ENCODE data around the gene ELMO1. TPM values are rescaled to one million over a fixed set of nuclear protein-coding genes. Genes with fewer than 3 reads are reported as not detected.

Gene ELMO1
- total and polyA plus RNA-seq, 8 donors: 18.2 to 55.3 (median 45.6) TPM

GRCh38 chr7:37475646-37476045 lies 27.0 kb upstream of the ELMO1 start:
- ATAC-seq (no peak), DNase-seq (no peak)
- no peaks in the 10 kb centered on the region for H3K27me3 ChIP-seq
- H3K36me3 ChIP-seq: no peaks in the 10 kb centered on the region
- peaks cover 0 to 11% of the 10 kb centered on the region in 2 donors for H3K4me1 ChIP-seq
- H3K9me3 ChIP-seq: no peaks in the 10 kb centered on the region
- intact Hi-C loops (cut with DNase I): no loop called here
- H3K27ac ChIP-seq: no peak overlapping the region
- TF ChIP-seq CTCF (IDR thresholded peaks at IDR 0.05): no peak
- H3K4me3 ChIP-seq: no peak overlapping the region

GRCh38 chr7:37471619-37472018 lies 23.0 kb upstream of the ELMO1 start:
- DNase-seq: no peak
- ATAC-seq: no peak
- H3K4me1 ChIP-seq: no peaks in the 10 kb centered on the region
- no peaks in the 10 kb centered on the region for H3K27me3 ChIP-seq
- no peak for TF ChIP-seq CTCF (IDR thresholded peaks at IDR 0.05)
- intact Hi-C loops (cut with DNase I): no loop called here
- no peak overlapping the region for H3K27ac ChIP-seq
- no peaks in the 10 kb centered on the region for H3K9me3 ChIP-seq
- no peak overlapping the region for H3K4me3 ChIP-seq
- no peaks in the 10 kb centered on the region for H3K36me3 ChIP-seq

- intact Hi-C loops (cut with DNase I): no loop called here
- ATAC-seq: no peak
Measured at GRCh38 chr7:37467002-37467401, 18.3 kb upstream of the ELMO1 start.

GRCh38 chr7:37462138-37462537 lies 13.5 kb upstream of the ELMO1 start:
- ATAC-seq: peak; percentile 17
- Histone ChIP-seq H3K27ac (no peak overlapping the region), H3K36me3 (no peaks in the 10 kb centered on the region), H3K27me3 (no peaks in the 10 kb centered on the region), H3K4me3 (no peak overlapping the region), H3K9me3 (no peaks in the 10 kb centered on the region), H3K4me1 (no peaks in the 10 kb centered on the region)
- DNase-seq: no peak
- intact Hi-C loops (cut with DNase I): no loop called here
- TF ChIP-seq CTCF (IDR thresholded peaks at IDR 0.05): no peak

More at GRCh38 chr7:37467002-37467401, 18.3 kb upstream of the ELMO1 start:
- TF ChIP-seq CTCF (IDR thresholded peaks at IDR 0.05): no peak
- DNase-seq: no peak
- Histone ChIP-seq H3K36me3 (no peaks in the 10 kb centered on the region), H3K27ac (no peak overlapping the region), H3K4me3 (no peak overlapping the region), H3K9me3 (no peaks in the 10 kb centered on the region), H3K27me3 (no peaks in the 10 kb centered on the region), H3K4me1 (no peaks in the 10 kb centered on the region)

GRCh38 chr7:37455081-37455480 lies 6.4 kb upstream of the ELMO1 start:
- ATAC-seq (no peak), DNase-seq (no peak)
- no peaks in the 10 kb centered on the region for H3K27me3 ChIP-seq
- H3K36me3 ChIP-seq: no peaks in the 10 kb centered on the region
- no peaks in the 10 kb centered on the region for H3K4me1 ChIP-seq
- H3K9me3 ChIP-seq: no peaks in the 10 kb centered on the region
- no peak overlapping the region for H3K27ac ChIP-seq
- intact Hi-C loops (cut with DNase I): no loop called here
- no peak for TF ChIP-seq CTCF (IDR thresholded peaks at IDR 0.05)
- no peak overlapping the region for H3K4me3 ChIP-seq

All from left lung (tissue), 10 donors.